HUES64 (cell line): ENCODE data around the gene HOXA9.
A peak's percentile ranks its signal among the peaks of the same experiment; 100 is the strongest.

Experiments used
- H3K27ac ChIP-seq: 2 replicates; pipeline ENCODE4 v1.7.0; 2013; ENCODE audit warnings: low read depth, low read length, inconsistent platforms
- H3K27me3 ChIP-seq: 2 replicates; pipeline ENCODE4 v1.6.1; 2013; ENCODE audit warnings: mild to moderate bottlenecking, low read length; ENCODE audit not compliant: insufficient read depth
- H3K36me3 ChIP-seq: 2 replicates; pipeline ENCODE4 v1.6.1; 2013; ENCODE audit warnings: mild to moderate bottlenecking, low read length; ENCODE audit not compliant: insufficient read depth
- H3K4me1 ChIP-seq: 2 replicates; pipeline ENCODE4 v1.6.1; 2013; ENCODE audit warnings: mild to moderate bottlenecking, low read length, moderate library complexity; ENCODE audit not compliant: insufficient read depth
- H3K4me3 ChIP-seq: 2 replicates; pipeline ENCODE4 v1.5.1; 2013; ENCODE audit warnings: mild to moderate bottlenecking, low read length, moderate library complexity
- H3K9ac ChIP-seq: 2 replicates; pipeline ENCODE4 v1.6.1; 2013; ENCODE audit warnings: mild to moderate bottlenecking, low read depth, low read length
- H3K9me3 ChIP-seq: 2 replicates; pipeline ENCODE4 v1.6.1; 2013; ENCODE audit warnings: low read depth, low read length; ENCODE audit not compliant: insufficient read depth
- WGBS: fragments of 150-250, 120-280 bp; methylation state at CpG from one replicate; pipeline ENCODE4 v1.1.7; 2013; ENCODE audit warnings: missing lambda C conversion rate; 5-methylcytosine and 5-hydroxymethylcytosine counted together

HOXA9 gene

GRCh38 chr7:27158436-27159265 is 6.7 kb downstream of the HOXA9 start:
- Histone ChIP-seq H3K27me3 (peaks cover 100% of the 10 kb centered on the region), H3K27ac (no peak overlapping the region), H3K36me3 (no peaks in the 10 kb centered on the region), H3K4me1 (no peaks in the 10 kb centered on the region; the same call in 1 of the 2 replicates), H3K4me3 (no peak overlapping the region), H3K9ac (no peak overlapping the region), H3K9me3 (peaks cover 3% of the 10 kb centered on the region; the same call in 1 of the 2 replicates)
- 68% methylated on average over 35 of the region's 35 CpGs for WGBS

GRCh38 chr7:27157702-27158431 is 7.5 kb downstream of the HOXA9 start:
- peaks cover 3% of the 10 kb centered on the region; the same call in 1 of the 2 replicates for H3K9me3 ChIP-seq
- H3K27me3 ChIP-seq, result peaks cover 100% of the 10 kb centered on the region
- H3K27ac ChIP-seq, result no peak overlapping the region
- H3K9ac ChIP-seq, result no peak overlapping the region
- H3K4me3 ChIP-seq, result no peak overlapping the region
- H3K36me3 ChIP-seq, result no peaks in the 10 kb centered on the region
- WGBS, result 58% methylated on average over 29 of the region's 30 CpGs
- no peaks in the 10 kb centered on the region; the same call in 1 of the 2 replicates for H3K4me1 ChIP-seq

- Histone ChIP-seq H3K4me1 (no peaks in the 10 kb centered on the region; the same call in 1 of the 2 replicates), H3K27me3 (peaks cover 100% of the 10 kb centered on the region), H3K36me3 (no peaks in the 10 kb centered on the region), H3K9me3 (peaks cover 3% of the 10 kb centered on the region; the same call in 1 of the 2 replicates), H3K27ac (no peak overlapping the region), H3K9ac (no peak overlapping the region), H3K4me3 (no peak overlapping the region)
- 36% methylated on average over 30 of the region's 30 CpGs for WGBS
These were observed 8.2 kb downstream of the HOXA9 start for GRCh38 chr7:27156916-27157701.

- Histone ChIP-seq H3K27me3 (peaks cover 100% of the 10 kb centered on the region), H3K9ac (no peak within 1 kb of the TSS), H3K9me3 (peaks cover 3% of the 10 kb centered on the region; the same call in 1 of the 2 replicates), H3K4me3 (peak within 1 kb of the TSS; percentile 51), H3K27ac (no peak within 1 kb of the TSS), H3K4me1 (no peaks in the 10 kb centered on the region; the same call in 1 of the 2 replicates), H3K36me3 (no peaks in the 10 kb centered on the region)
- 6% methylated on average over 32 of the region's 33 CpGs for WGBS
These were observed 8.8 kb downstream of the HOXA9 start, which contains the start of gene HOXA7 for GRCh38 chr7:27156508-27156898. TSS of gene HOXA7 (minus strand) at chr7:27156675. CDS start at chr7:27156545, 130 bp downstream.

- H3K4me1 ChIP-seq, result no peaks in the 10 kb centered on the region; the same call in 1 of the 2 replicates
- H3K4me3 ChIP-seq, result peak overlapping the region; percentile 51
- peaks cover 3% of the 10 kb centered on the region; the same call in 1 of the 2 replicates for H3K9me3 ChIP-seq
- no peaks in the 10 kb centered on the region for H3K36me3 ChIP-seq
- H3K27ac ChIP-seq, result no peak overlapping the region
- no peak overlapping the region for H3K9ac ChIP-seq
- 5% methylated on average over 63 of the region's 63 CpGs for WGBS
- H3K27me3 ChIP-seq, result peaks cover 100% of the 10 kb centered on the region
These were observed 9.4 kb downstream of the HOXA9 start for GRCh38 chr7:27155816-27156507.

- 8% methylated on average over 45 of the region's 48 CpGs for WGBS
- Histone ChIP-seq H3K9me3 (peaks cover 3% of the 10 kb centered on the region; the same call in 1 of the 2 replicates), H3K27ac (no peak overlapping the region), H3K27me3 (peaks cover 100% of the 10 kb centered on the region), H3K4me3 (no peak overlapping the region), H3K9ac (no peak overlapping the region), H3K4me1 (no peaks in the 10 kb centered on the region; the same call in 1 of the 2 replicates), H3K36me3 (no peaks in the 10 kb centered on the region)
These were observed 10.2 kb downstream of the HOXA9 start for GRCh38 chr7:27154901-27155815.

- Histone ChIP-seq H3K4me3 (no peak overlapping the region), H3K27ac (no peak overlapping the region), H3K4me1 (no peaks in the 10 kb centered on the region; the same call in 1 of the 2 replicates), H3K27me3 (peaks cover 100% of the 10 kb centered on the region), H3K9ac (no peak overlapping the region), H3K9me3 (peaks cover 3% of the 10 kb centered on the region; the same call in 1 of the 2 replicates), H3K36me3 (no peaks in the 10 kb centered on the region)
- WGBS, result 38% methylated on average over 10 of the region's 10 CpGs
These were observed 11.0 kb downstream of the HOXA9 start for GRCh38 chr7:27154369-27154768.

GRCh38 chr7:27153526-27153925 is 11.8 kb downstream of the HOXA9 start:
- Histone ChIP-seq H3K36me3 (no peaks in the 10 kb centered on the region), H3K27ac (no peak overlapping the region), H3K4me1 (no peaks in the 10 kb centered on the region; the same call in 1 of the 2 replicates), H3K4me3 (no peak overlapping the region), H3K9ac (no peak overlapping the region), H3K9me3 (peaks cover 3% of the 10 kb centered on the region; the same call in 1 of the 2 replicates), H3K27me3 (peaks cover 100% of the 10 kb centered on the region)
- 34% methylated on average over 3 of the region's 3 CpGs for WGBS

GRCh38 chr7:27152816-27153442 is 12.4 kb downstream of the HOXA9 start:
- Histone ChIP-seq H3K9ac (no peak overlapping the region), H3K9me3 (peaks cover 3% of the 10 kb centered on the region; the same call in 1 of the 2 replicates), H3K27me3 (peaks cover 100% of the 10 kb centered on the region), H3K36me3 (no peaks in the 10 kb centered on the region), H3K27ac (no peak overlapping the region), H3K4me3 (no peak overlapping the region), H3K4me1 (no peaks in the 10 kb centered on the region; the same call in 1 of the 2 replicates)
- WGBS, result 16% methylated on average over 21 of the region's 22 CpGs
